Caco-2 (cell line): ENCODE measurements around the gene TMTC2. TPM values are rescaled to one million over a fixed set of nuclear protein-coding genes. Genes with fewer than 3 reads are reported as not detected.

Experiments
- BruUV-seq: library from RNA; stranded (reverse); fragments of 400-500 nt; replicated peaks from 2 replicates; lab custom pipeline; 2021; lab: Mats Ljungman, UMichigan
- CTCF ChIA-PET: fragments of 300-600 bp; sonication (Branson Sonifier 250); formaldehyde crosslinking; loops from one replicate; lab custom pipeline; 2022; ENCODE audit warnings: antibody characterized with exemption; lab: Charles Lee
- POLR2A ChIA-PET: fragments of 300-600 bp; sonication (Branson Sonifier 250); formaldehyde crosslinking; loops from one replicate; lab custom pipeline; 2022; ENCODE audit warnings: antibody characterized with exemption; lab: Charles Lee
- DNase-seq, 2 experiments: peaks; one replicate each; pipeline versions ENCODE4 v3.0.0 to v3.0.0-alpha.2; 2020 to 2022
- H3K27me3 ChIP-seq: replicated peaks from 2 replicates; pipeline ENCODE4 v1.6.0; 2011; ENCODE audit warnings: low read length; ENCODE audit not compliant: control insufficient read depth, insufficient read depth
- H3K36me3 ChIP-seq: 2 replicates; pipeline ENCODE4 v1.5.1; 2011; ENCODE audit warnings: low read length; ENCODE audit not compliant: control insufficient read depth, insufficient read depth
- H3K4me1 ChIP-seq: fragments of 250-450 bp; sonication (Bioruptor Pico); 2 replicates; pipeline ENCODE4 v1.5.1; 2020; ENCODE audit warnings: mild to moderate bottlenecking
- H3K4me3 ChIP-seq: 2 replicates; pipeline ENCODE4 v1.5.1; 2011; ENCODE audit warnings: low read depth, mild to moderate bottlenecking, control low read depth, low read length
- H3K9me3 ChIP-seq: fragments of 250-450 bp; sonication (Bioruptor Pico); 2 replicates; pipeline ENCODE4 v1.5.1; 2020; ENCODE audit warnings: mild to moderate bottlenecking, moderate library complexity
- H3K27ac Mint-ChIP-seq: one replicate; pipeline ENCODE4 v1.8.0; 2022; ENCODE audit warnings: mixed read lengths; ENCODE audit not compliant: unreplicated experiment
- H3K27me3 Mint-ChIP-seq: one replicate; pipeline ENCODE4 v1.8.0; 2022; ENCODE audit warnings: mixed read lengths; ENCODE audit not compliant: insufficient read depth, unreplicated experiment
- H3K36me3 Mint-ChIP-seq: one replicate; pipeline ENCODE4 v1.8.0; 2022; ENCODE audit warnings: mild to moderate bottlenecking, mixed read lengths; ENCODE audit not compliant: insufficient read depth, unreplicated experiment
- H3K4me1 Mint-ChIP-seq: one replicate; pipeline ENCODE4 v1.8.0; 2022; ENCODE audit warnings: low read depth, mixed read lengths; ENCODE audit not compliant: unreplicated experiment
- H3K4me3 Mint-ChIP-seq: one replicate; pipeline ENCODE4 v1.8.0; 2022; ENCODE audit warnings: mild to moderate bottlenecking, moderate library complexity, mixed read lengths; ENCODE audit not compliant: unreplicated experiment
- H3K9me3 Mint-ChIP-seq: one replicate; pipeline ENCODE4 v1.8.0; 2022; ENCODE audit warnings: mixed read lengths; ENCODE audit not compliant: unreplicated experiment
- CTCF ChIP-seq, 2 experiments: fragments of 200-600 bp in 1 of 2; IDR thresholded peaks; 1 replicate in 1 of 2; 2 replicates in 1 of 2; pipeline versions ENCODE4 v1.5.1 to v1.8.0; 2011 to 2022; ENCODE audit warnings: antibody characterized with exemption in 1 of 2, control low read depth in 1 of 2, inconsistent platforms in 1 of 2, low read depth in 1 of 2, low read length in 1 of 2, mild to moderate bottlenecking in 1 of 2, moderate library complexity in 1 of 2; ENCODE audit not compliant: insufficient read depth in 1 of 2, severe bottlenecking in 1 of 2, unreplicated experiment in 1 of 2
- intact Hi-C: fragments of 100-400 bp; cut with micrococcal nuclease; formaldehyde crosslinking; loops from one replicate; pipeline ENCODE4 v1.10.0; 2022; ENCODE audit not compliant: unreplicated experiment
- total RNA-seq: library from RNA; stranded (reverse); gene quantifications from 2 replicates; pipeline ENCODE4 v1.2.3, GENCODE V29; 2022

Gene TMTC2
- total RNA-seq, 1 experiment from 2014 or later, result 2.2 TPM

- no peak for DNase-seq
- Histone ChIP-seq H3K4me3 (no peak overlapping the region), H3K9me3 (no peaks in the 10 kb centered on the region), H3K36me3 (no peaks in the 10 kb centered on the region), H3K4me1 (peaks cover 7% of the 10 kb centered on the region; the same call in 1 of the 2 replicates), H3K27me3 (no peaks in the 10 kb centered on the region)
- Mint-ChIP-seq H3K27me3 (no peaks in the 10 kb centered on the region), H3K4me1 (no peaks in the 10 kb centered on the region), H3K4me3 (no peak overlapping the region), H3K27ac (no peak overlapping the region), H3K36me3 (no peaks in the 10 kb centered on the region), H3K9me3 (no peaks in the 10 kb centered on the region)
- BruUV-seq, result no TSS peak
- intact Hi-C loops, result no loop called here
- POLR2A ChIA-PET, result no interaction called here
- CTCF ChIA-PET, result no interaction called here
- no peak for TF ChIP-seq CTCF (IDR thresholded peaks at IDR 0.05; ENCODE audit: insufficient read depth in 1 of 2, low read depth in 1 of 2, low read length in 1 of 2, severe bottlenecking in 1 of 2, unreplicated experiment in 1 of 2)
Observed at GRCh38 chr12:82963956-82964355, 277.2 kb downstream of the TMTC2 start.

GRCh38 chr12:82964446-82964845 is 277.7 kb downstream of the TMTC2 start:
- Mint-ChIP-seq H3K36me3 (no peaks in the 10 kb centered on the region), H3K4me3 (no peak overlapping the region), H3K27ac (no peak overlapping the region), H3K4me1 (no peaks in the 10 kb centered on the region), H3K9me3 (no peaks in the 10 kb centered on the region), H3K27me3 (no peaks in the 10 kb centered on the region)
- no peaks in the 10 kb centered on the region for H3K27me3 ChIP-seq
- no peaks in the 10 kb centered on the region for H3K36me3 ChIP-seq
- H3K9me3 ChIP-seq, result no peaks in the 10 kb centered on the region
- POLR2A ChIA-PET, result no interaction called here
- peaks cover 6% of the 10 kb centered on the region; the same call in 1 of the 2 replicates for H3K4me1 ChIP-seq
- BruUV-seq, result no TSS peak
- DNase-seq, result no peak
- TF ChIP-seq CTCF (IDR thresholded peaks at IDR 0.05; ENCODE audit: insufficient read depth in 1 of 2, low read depth in 1 of 2, low read length in 1 of 2, severe bottlenecking in 1 of 2, unreplicated experiment in 1 of 2), result no peak
- H3K4me3 ChIP-seq, result no peak overlapping the region
- intact Hi-C loops, result no loop called here
- CTCF ChIA-PET, result no interaction called here

GRCh38 chr12:82966001-82966559 is 279.4 kb downstream of the TMTC2 start:
- no peak overlapping the region for H3K4me3 Mint-ChIP-seq
- CTCF ChIA-PET, result no interaction called here
- POLR2A ChIA-PET, result no interaction called here
- H3K4me1 Mint-ChIP-seq, result no peaks in the 10 kb centered on the region
- no peak for DNase-seq
- intact Hi-C loops, result no loop called here
- Histone ChIP-seq H3K4me1 (no peaks in the 10 kb centered on the region), H3K36me3 (no peaks in the 10 kb centered on the region), H3K9me3 (no peaks in the 10 kb centered on the region), H3K27me3 (no peaks in the 10 kb centered on the region), H3K4me3 (no peak overlapping the region)
- no peak for TF ChIP-seq CTCF (IDR thresholded peaks at IDR 0.05; ENCODE audit: insufficient read depth in 1 of 2, low read depth in 1 of 2, low read length in 1 of 2, severe bottlenecking in 1 of 2, unreplicated experiment in 1 of 2)
- no peak overlapping the region for H3K27ac Mint-ChIP-seq
- no peaks in the 10 kb centered on the region for H3K36me3 Mint-ChIP-seq
- no peaks in the 10 kb centered on the region for H3K27me3 Mint-ChIP-seq
- H3K9me3 Mint-ChIP-seq, result no peaks in the 10 kb centered on the region
- BruUV-seq, result no TSS peak
